Fibroblast of the aortic adventitia (primary cell): ENCODE measurements around the gene FUOM. TPM values are rescaled to one million over a fixed set of nuclear protein-coding genes. Genes with fewer than 3 reads are reported as not detected.
A peak's percentile ranks its signal among the peaks of the same experiment; 100 is the strongest.

ENCODE experiments used
- DNase-seq: peaks from one replicate; pipeline ENCODE4 v3.0.0-alpha.2; 2010; ENCODE audit warnings: low read depth
- H3K4me3 ChIP-seq: 2 replicates; pipeline ENCODE4 v1.5.1; 2011; ENCODE audit warnings: low read depth, mild to moderate bottlenecking, control low read depth, low read length, moderate library complexity
- CTCF ChIP-seq: IDR thresholded peaks from 2 replicates; pipeline ENCODE4 v1.5.1; 2011; ENCODE audit warnings: mild to moderate bottlenecking, low read length, control low read depth, inconsistent platforms; ENCODE audit not compliant: insufficient read depth
- total RNA-seq: library from RNA; depleted of rRNA; stranded (reverse); fragments of >200 nt; gene quantifications from 2 replicates; pipeline ENCODE4 v1.2.3, GENCODE V29; 2012; ENCODE audit warnings: low replicate concordance

Gene FUOM
- total RNA-seq, 1 donor: 16.9 TPM

GRCh38 chr10:133309720-133310398 lies 48.0 kb downstream of the FUOM start:
- no peak for DNase-seq
- no peak for TF ChIP-seq CTCF
- no peak overlapping the region for H3K4me3 ChIP-seq

- no peak for TF ChIP-seq CTCF
- H3K4me3 ChIP-seq: peak overlapping the region; percentile 90
- peak; percentile 87 for DNase-seq
Measured at GRCh38 chr10:133309100-133309719, 48.6 kb downstream of the FUOM start.

- DNase-seq: peak; percentile 80
- TF ChIP-seq CTCF: peak; percentile 20
- H3K4me3 ChIP-seq: peak within 1 kb of the TSS; percentile 90
Measured at GRCh38 chr10:133308421-133309099, 49.3 kb downstream of the FUOM start, which contains the start of the genes TUBGCP2 and ZNF511. Gene TUBGCP2, minus strand, starts transcription at chr10:133308872. Its CDS starts 5,931 bp downstream, at chr10:133302941. Gene ZNF511, plus strand, starts transcription at chr10:133308914. Its CDS starts 30 bp downstream, at chr10:133308944.

- peak; percentile 70 for TF ChIP-seq CTCF
- DNase-seq: peak; percentile 52
- H3K4me3 ChIP-seq: peak overlapping the region; percentile 90
Measured at GRCh38 chr10:133307776-133308420, 49.9 kb downstream of the FUOM start.

- TF ChIP-seq CTCF: no peak
- DNase-seq: no peak
- peak overlapping the region; percentile 90 for H3K4me3 ChIP-seq
Measured at GRCh38 chr10:133306941-133307379, 50.9 kb downstream of the FUOM start.

- no peak for TF ChIP-seq CTCF
- no peak overlapping the region for H3K4me3 ChIP-seq
Measured at GRCh38 chr10:133306097-133306476, 51.7 kb downstream of the FUOM start.

More at GRCh38 chr10:133306097-133306476, 51.7 kb downstream of the FUOM start:
- DNase-seq: no peak
